ENCODE results near the gene AGXT.

Gene AGXT

GRCh38 chr2:240869956-240870875, 1.6 kb downstream of the AGXT start:
- no peak for DNase-seq

DNA sequence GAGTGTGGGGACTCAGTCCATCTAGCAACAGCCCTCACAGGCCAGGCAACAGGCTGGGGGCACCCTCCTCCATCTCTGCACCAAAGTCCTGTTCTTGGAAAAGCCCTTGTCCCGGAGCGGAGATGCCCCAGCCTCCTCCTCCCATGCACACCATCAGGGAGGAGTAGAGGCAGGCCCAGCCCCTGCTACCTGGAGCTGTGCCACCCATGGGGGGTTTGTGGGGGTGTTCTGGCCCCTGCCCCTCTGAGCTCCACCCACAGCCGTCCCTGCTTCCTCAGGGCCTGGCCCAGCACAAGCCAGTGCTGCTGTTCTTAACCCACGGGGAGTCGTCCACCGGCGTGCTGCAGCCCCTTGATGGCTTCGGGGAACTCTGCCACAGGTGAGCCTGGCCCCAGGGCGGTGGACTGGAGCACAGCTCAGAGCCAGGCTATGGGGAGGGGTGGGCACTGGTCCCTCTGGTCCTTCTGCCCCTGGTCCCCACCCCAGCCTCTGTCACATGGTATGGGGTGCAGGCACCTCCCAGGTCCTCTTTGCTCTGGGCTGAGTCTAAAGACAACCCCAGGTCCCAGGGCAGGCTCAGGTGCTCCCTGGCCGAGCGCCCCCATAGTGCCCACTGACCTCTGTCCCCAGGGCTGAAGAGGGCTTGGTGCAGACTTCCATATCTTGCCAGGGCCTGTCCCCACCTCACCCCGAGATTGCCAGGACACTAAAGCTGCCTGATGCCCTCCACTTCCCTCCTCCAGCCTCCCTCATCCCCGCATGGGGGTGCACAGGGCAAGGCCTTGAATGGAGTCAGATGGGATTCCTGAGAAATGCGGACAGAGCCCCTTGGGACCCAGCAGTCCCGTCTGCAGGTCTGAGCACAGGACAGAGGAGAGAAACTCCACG, 2.7 kb downstream of the AGXT start:
- DNase-seq, result no peak

DNA sequence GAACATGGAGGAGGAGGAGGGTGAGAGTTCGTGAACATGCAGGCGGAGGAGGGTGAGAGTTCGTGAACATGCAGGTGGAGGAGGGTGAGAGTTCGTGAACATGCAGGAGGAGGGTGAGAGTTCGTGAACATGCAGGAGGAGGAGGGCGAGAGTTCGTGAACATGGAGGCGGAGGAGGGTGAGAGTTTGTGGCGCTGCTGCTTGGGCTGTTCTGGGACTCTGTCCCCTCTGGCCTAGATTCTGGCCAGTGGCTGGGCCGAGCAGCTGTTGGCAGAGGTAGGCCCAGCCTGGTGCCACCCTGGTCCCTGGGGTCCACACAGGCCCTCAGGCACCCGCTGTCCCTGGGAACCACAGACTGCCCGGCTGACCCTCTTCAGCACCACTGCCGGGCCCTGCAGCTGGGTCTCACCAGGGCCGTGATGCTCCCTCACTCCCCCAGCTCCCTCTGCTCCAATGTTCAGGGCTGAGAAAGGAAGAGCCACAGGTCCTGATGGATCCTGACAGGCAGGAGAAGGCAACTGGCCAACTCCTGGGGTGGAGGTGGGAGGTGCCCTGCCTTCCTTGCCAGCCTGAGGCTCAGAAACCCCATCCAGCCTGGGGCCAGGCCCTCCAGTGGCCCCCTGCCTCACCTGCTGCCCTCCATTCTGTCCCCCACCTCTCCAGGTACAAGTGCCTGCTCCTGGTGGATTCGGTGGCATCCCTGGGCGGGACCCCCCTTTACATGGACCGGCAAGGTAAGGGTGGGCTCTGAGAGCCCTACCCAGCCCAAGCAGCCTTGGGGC, 3.9 kb downstream of the AGXT start:
- no peak for DNase-seq

GRCh38 chr2:240873098-240873788, 4.6 kb downstream of the AGXT start:
- DNase-seq, result no peak

- no peak for DNase-seq
Observed at GRCh38 chr2:240873805-240874714, 5.4 kb downstream of the AGXT start.

DNA sequence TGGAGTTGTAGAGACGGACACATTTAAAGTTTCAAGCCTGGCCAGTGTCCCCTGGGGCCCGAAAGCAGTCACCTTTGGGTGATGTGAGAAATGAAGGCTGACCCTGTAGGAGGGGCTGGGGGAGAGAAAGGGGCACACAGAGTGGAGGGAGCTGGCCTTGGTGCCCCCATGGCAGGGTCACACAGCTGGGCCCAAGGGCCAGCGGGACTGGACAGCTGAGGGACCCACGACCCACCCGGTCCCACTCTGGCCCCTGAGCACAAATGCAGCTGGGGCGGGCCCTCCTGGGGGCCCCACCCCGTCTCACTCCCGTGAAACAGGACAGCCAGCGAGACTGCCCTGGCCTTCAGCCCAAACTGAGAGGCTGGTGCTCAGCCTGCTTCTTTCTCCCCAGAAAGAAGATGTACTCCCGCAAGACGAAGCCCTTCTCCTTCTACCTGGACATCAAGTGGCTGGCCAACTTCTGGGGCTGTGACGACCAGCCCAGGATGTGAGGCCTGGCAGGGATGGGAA, 6.1 kb downstream of the AGXT start:
- DNase-seq, result no peak

DNA sequence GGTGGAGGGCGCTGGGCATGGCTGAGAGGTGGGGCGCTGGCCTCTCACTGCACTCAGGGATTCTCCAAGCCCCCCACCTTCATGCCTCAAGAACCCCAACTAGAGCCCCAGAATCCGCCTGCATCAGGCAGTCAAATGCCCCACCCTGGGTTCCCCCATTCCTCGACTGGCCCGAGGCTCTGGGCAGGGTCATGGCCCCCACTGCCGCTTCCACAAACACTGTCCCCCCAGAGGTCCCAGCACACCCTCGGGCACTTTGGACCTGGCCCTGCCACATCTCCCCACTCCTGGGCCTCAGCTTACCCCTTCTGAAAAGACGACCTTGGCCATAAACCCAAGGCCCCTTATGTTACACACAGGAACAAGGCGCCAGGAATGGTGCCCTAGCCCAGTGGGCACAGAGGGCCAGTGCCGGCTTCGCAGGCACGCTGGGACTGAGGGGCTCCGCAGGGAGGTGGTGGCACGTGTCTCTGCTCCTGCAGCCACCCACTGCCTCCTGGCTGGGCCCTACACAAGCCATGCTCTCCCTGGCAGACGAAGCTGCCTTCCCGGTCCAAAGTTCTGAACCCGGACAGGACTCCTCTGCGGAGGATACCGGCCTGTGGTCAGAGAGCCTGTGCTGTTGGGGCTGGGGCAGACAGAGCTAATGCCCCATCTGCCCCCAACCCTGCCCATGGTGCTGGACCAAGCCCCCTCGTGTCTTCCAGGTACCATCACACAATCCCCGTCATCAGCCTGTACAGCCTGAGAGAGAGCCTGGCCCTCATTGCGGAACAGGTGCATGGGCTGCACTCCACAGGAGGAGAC, 6.8 kb downstream of the AGXT start:
- no peak for DNase-seq

- DNase-seq, result no peak
Observed at GRCh38 chr2:240876035-240876474, 7.4 kb downstream of the AGXT start.

DNA sequence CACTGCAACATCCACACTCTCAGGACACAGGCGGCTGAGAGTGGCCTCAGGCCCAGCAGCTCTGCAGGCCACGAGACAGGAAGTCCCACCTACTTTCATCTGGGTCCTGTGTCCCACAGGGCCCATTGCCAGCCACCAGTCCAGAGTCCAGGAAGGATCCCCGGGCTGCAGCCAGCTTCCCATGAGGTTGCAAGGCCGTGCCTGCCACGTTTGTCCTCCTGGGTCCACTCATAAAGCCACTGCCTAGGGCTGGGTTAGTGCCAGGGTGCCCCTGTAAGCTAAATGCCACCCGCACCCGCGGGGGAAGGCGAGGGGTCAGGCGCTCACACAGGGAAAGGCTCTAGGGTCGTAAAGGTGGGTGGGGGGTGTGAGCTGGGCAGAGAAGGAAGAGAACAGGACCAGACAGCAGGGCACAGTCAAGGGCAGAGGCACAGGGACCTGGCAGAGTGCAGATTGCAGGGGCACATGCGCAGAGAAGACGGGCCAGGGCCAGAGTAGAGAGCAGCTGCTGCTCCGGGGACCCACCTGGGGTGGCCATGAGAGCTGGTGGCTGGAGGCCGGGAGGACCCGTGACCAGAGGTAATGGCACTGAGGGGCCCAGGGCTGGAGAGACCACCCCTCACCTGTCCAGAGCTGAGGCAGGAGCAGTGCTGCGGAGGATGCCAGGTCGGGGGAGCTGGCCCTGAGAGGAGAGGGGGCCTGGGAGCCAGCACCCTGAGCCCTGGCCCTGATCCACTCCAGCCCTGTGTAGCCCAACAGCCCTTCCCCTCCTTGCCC, 8.0 kb downstream of the AGXT start:
- DNase-seq, result no peak

GRCh38 chr2:240877460-240878340, 9.1 kb downstream of the AGXT start:
- DNase-seq, result no peak

DNA sequence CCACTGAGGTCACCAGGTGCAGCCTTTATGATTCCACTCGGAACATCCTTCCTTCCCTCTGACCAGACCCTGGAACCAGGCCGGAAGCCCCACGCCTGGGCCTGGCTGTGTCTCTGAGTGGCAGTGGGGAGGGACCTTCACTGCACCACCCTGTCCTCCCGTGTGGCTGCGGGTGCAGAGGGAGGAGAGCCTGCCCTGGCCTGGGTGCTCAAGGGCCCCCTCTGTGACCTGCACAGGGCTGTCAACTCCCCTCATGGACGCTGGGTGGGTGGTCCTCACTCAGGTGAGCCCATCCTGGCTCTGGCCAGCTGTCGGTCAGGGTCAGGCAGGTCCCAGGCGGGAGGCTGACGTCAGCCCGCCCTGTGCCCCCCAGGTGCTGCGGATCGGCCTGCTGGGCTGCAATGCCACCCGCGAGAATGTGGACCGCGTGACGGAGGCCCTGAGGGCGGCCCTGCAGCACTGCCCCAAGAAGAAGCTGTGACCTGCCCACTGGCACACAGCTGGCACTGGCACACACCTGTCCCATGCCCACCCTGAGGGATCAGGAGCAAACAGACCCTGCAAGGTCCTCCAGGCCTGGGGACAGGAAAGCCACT, 9.8 kb downstream of the AGXT start:
- no peak for DNase-seq

DNA sequence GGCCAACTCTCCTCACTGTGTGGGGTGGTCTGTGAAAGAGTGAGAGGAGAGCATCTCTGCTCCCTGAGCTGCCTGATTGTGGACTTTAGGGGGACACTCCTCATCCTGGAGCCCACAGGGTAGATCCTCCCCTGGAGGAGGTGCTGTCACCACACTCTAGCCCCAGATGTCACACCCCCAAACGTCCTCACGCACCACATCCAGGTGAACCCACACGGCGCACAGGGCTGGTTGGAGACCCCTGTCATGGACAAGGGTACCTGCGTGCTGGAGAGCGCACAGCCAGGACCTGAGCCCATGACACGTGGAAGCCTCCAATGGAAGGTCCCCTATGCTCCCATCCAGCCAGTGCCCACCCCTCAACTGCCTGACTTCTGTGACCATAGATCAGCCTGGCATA, 10.5 kb downstream of the AGXT start:
- DNase-seq, result no peak

- DNase-seq, result no peak
Observed at GRCh38 chr2:240881913-240882312, 13.3 kb downstream of the AGXT start.

DNA sequence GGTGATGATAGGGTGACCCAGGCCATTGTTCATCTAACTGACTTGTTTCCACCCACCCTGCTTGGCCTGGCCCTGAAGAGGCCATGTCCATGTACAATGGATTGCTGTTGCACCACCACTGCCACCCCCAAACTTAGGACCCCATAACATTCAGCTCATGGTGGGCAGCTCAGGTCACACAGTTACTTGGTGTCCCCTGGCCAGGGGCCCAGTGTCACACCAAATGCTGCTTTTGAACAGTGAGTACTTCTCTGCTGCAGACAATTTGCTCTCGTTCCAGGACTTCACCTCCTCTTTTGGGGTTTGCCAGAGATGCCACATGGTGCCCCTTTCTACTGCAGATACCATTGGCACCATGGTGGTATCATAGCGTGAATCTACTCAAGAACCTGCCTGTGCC, 15.6 kb downstream of the AGXT start:
- DNase-seq, result no peak

GRCh38 chr2:240884745-240885144, 16.1 kb downstream of the AGXT start:
- DNase-seq, result no peak

DNA sequence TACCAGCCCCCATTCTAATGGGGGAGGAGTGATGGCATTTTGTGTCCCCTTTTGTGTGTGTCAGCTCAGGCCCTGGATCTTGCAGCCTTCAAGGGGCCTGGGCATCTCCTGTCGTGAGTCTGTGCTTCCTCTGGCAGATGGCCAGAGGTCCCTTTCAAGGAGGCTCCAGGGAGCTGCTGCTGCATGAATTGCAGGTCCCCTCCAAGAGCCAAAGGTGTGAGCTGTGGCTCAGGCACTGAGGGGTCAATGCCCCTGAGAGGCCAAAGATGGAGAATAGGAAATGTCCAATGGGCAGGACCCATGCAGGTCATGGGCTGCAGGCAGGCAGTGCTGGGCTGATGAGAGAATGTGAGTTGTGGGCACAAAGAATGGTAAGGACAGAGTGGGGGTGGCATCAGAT, 16.9 kb downstream of the AGXT start:
- DNase-seq, result no peak

GRCh38 chr2:240886023-240886565, 17.5 kb downstream of the AGXT start:
- no peak for DNase-seq
